ENCODE measurements around the gene CDC42BPA.

GRCh38 chr1:226975259-226976250 is 342.7 kb downstream of the CDC42BPA start:
- TF ChIP-seq CHD1 (IDR thresholded peaks at IDR 0.05; ENCODE audit: low read length) (no peak), BHLHE40 (IDR thresholded peaks at IDR 0.05; ENCODE audit: low read length) (no peak), MIER1 (IDR thresholded peaks at IDR 0.05; ENCODE audit: low read depth) (no peak), MAFF (IDR thresholded peaks at IDR 0.05; ENCODE audit: low read length) (no peak), SAP30 (IDR thresholded peaks at IDR 0.05; ENCODE audit: borderline replicate concordance, insufficient read depth, low read depth, low read length, poor library complexity, severe bottlenecking) (no peak), GATA2 (CRISPR knock-in tag; IDR thresholded peaks at IDR 0.05) (no peak), TRIM28 (IDR thresholded peaks at IDR 0.05) (no peak)
- TF ChIP-seq, protein P1, sequence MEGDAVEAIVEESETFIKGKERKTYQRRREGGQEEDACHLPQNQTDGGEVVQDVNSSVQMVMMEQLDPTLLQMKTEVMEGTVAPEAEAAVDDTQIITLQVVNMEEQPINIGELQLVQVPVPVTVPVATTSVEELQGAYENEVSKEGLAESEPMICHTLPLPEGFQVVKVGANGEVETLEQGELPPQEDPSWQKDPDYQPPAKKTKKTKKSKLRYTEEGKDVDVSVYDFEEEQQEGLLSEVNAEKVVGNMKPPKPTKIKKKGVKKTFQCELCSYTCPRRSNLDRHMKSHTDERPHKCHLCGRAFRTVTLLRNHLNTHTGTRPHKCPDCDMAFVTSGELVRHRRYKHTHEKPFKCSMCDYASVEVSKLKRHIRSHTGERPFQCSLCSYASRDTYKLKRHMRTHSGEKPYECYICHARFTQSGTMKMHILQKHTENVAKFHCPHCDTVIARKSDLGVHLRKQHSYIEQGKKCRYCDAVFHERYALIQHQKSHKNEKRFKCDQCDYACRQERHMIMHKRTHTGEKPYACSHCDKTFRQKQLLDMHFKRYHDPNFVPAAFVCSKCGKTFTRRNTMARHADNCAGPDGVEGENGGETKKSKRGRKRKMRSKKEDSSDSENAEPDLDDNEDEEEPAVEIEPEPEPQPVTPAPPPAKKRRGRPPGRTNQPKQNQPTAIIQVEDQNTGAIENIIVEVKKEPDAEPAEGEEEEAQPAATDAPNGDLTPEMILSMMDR (IDR thresholded peaks at IDR 0.05 in 2 of 3, conservative IDR thresholded peaks at IDR 0.05 in 1 of 3; ENCODE audit: insufficient read depth in 2 of 3, low read depth in 1 of 3, low read length in 3 of 3): no peak
- TF ChIP-seq, protein P2, sequence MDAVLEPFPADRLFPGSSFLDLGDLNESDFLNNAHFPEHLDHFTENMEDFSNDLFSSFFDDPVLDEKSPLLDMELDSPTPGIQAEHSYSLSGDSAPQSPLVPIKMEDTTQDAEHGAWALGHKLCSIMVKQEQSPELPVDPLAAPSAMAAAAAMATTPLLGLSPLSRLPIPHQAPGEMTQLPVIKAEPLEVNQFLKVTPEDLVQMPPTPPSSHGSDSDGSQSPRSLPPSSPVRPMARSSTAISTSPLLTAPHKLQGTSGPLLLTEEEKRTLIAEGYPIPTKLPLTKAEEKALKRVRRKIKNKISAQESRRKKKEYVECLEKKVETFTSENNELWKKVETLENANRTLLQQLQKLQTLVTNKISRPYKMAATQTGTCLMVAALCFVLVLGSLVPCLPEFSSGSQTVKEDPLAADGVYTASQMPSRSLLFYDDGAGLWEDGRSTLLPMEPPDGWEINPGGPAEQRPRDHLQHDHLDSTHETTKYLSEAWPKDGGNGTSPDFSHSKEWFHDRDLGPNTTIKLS (IDR thresholded peaks at IDR 0.05; ENCODE audit: borderline replicate concordance, low read depth): no peak
